EL (cell line): ENCODE measurements around the gene SELENOO.

Experiments
- DNase-seq: peaks from one replicate; pipeline ENCODE4 v3.0.0-alpha.2; 2016

SELENOO gene

DNA sequence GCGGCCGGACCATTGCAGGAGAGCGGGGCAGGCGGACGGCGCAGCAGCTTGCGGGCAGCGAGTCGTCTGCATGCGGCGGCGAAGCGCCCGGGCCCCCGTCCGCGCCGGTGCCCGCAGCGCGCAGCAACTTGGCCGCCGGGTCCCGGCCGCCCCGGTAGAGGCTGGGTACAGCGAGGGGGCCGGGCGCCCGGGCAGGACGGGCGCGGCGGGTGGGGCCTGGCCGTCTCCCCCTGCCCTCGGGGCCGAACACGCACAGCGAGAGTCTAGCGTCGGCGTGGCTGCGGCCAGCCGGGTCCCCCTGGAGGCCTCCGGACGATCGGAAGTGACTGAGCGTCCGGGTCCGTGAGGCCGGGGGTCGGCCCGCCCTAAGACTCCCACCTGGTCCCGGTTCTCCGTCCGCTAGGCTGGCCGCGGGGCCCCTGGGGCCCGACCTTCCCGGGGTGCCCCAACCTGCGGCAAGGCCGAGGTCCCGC lies 15.9 kb upstream of the SELENOO start:
- no peak for DNase-seq

DNA sequence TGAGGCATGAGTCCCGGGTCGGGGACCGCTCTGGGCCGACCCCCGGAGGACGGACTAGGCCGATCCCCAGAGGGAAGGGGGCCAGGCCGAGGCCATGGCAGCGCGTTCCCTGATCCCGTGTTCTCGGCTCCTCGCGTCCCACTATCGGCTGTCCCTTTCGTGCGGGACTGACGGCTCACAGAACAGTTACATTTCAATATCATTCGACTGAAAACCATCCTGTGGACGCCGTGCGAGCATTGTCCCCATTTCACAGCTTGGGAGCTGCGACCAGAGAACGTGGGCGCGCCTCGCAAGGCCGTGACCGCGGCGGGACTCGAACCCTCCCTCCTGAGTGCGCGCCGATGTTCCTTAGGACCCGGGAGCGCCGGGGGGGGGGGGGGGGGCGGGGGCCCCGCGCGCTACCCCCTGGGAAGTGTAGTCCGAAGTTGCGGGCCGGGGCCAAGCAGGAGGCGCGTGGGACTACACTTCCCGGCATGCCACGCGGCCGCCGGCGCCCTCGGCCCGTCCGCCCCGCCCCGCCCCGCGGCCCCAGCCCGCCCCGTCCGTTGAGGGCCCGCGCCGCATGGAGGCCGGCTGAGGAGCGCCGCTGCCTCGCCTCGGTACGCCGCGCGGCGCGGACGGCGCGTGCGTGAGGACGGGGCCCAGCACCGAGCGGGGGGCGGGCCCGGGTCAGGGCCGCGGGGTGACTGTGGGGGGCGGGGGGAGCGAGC lies 15.3 kb upstream of the SELENOO start, which contains the start of gene TRABD:
Gene TRABD, plus strand, starts transcription at position 539 of the 713 bp plus-strand sequence. CDS start 7,148 bp downstream, outside the sequence.
- peak; percentile 90 for DNase-seq

DNA sequence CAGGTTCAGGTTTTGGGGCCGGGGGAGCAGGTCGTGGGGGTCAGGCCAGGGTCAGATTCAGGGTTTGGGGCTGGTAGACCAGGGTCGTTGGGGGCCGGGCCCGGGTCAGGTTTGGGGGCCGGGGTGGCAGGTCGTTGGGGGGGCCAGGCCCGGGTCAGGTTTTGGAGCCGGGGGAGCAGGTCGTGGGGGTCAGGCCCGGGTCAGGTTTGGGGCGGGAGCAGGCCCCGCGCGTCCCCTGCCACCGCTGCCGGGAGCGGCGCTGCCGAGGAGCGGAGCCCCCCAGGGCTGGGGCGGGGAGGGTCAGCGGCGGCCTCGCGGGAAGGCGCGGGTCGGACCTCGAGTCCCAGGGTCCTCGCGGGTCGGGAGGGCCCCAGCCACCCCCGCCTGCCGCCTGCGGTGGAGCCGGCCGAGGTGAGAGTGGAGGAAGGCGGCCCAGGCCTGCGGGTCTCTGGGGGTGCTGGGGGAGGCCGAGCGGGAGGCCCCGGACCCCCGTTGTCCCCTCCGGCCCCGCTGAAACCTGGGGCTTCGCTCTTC lies 14.6 kb upstream of the SELENOO start:
- no peak for DNase-seq

DNA sequence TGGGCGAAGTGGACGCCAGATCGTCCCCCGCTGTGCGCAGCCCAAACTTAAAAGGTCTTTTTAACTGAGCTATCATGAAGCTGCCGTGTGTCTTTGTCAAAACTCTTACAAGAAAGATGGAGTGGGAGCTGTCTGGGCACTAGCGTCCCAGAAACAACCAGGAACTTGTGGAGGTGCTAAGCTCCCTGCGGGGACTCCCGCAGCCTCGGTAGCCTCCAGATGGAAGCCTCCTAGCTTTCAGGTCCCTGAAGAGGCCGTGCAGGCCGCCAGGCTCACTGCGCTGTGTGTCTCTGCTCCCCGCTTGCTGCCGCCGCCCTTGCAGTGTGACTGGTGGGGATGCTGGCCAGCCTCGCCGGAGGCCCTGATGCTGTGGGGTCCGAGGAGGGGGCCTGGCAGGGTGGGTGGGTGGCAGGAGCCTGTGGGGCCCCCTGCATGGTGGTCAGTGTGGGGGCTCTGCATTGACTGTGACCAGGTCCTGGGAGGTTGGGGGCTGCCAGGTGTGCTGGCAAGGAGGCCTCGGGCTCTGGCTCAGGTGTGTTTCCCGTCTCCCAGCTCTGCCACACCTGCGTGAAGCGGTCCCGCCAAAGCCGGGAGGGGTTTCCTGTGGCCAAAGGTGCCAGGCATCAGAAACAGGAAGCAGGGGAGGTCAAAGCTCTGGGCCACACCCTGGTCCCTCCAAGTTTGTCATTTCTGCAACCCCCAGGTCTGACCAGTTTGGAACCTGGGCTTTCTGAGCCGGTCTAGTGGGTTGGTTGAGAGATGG lies 13.9 kb upstream of the SELENOO start:
- no peak for DNase-seq

DNA sequence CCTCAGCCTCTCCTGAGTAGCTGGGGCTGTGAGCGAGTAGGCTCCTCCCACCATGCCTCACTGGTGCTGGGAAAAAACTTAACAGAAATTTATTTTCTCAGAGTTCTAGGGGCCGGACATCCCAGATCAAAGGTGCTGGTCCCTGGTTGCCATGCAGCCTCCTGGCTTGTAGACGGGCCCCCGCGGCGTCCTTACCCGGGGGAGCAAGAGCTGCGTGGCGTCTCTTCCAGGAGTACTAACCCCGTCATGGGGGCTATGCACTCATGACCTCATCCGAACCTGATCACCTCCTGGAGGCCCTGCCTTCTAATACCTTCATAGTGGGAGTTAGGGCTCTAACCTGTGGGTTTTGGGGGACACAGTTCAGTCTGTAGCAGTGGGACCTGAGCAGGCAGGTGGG lies 12.5 kb upstream of the SELENOO start:
- no peak for DNase-seq

DNA sequence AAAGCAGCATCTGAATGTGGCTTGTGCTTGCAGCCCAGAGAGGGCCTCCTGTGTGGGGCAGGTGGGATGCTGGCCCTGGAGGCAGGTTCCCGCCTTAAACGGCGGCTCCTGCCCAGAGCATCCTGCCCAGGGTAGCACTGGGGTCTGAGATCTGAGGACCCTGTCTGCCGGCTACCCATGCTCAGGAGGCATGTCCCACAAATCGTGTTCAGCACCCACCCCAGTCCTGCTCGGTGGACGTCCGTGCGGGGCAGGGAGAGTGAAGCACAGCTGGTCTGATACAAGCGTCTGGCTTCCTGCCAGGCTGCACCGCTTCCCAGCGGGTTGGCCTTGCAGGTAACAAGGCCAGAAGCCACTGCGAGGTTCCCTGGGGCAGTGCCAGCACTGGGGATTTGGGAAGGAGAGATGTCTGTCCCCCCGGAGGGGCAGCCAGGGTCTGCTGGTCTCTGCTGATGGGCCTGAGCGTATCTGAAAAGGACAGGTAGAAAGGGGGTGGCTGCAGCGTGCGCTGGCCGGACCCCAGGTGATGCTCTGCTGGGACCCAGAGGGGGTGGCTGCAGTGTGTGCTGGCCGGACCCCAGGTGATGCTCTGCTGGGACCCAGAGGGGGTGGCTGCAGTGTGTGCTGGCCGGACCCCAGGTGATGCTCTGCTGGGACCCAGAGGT lies 11.5 kb upstream of the SELENOO start:
- no peak for DNase-seq

DNA sequence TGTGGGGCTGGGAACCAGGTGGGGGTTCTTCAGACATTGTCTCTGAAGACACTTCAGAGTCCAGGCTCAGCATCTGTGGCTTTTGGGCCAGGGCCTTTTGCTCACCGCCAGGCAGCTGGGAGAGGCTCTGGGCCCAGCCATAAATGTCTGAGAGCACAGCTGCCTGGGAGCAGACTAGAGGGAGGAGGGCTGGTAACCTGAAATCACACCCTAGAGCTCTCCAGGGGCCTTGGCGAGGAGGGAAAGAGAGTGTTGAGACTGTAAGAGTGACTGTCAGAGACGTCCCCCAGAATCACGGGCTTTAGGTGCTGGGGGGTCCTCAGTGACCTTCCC lies 11.0 kb upstream of the SELENOO start:
- no peak for DNase-seq

DNA sequence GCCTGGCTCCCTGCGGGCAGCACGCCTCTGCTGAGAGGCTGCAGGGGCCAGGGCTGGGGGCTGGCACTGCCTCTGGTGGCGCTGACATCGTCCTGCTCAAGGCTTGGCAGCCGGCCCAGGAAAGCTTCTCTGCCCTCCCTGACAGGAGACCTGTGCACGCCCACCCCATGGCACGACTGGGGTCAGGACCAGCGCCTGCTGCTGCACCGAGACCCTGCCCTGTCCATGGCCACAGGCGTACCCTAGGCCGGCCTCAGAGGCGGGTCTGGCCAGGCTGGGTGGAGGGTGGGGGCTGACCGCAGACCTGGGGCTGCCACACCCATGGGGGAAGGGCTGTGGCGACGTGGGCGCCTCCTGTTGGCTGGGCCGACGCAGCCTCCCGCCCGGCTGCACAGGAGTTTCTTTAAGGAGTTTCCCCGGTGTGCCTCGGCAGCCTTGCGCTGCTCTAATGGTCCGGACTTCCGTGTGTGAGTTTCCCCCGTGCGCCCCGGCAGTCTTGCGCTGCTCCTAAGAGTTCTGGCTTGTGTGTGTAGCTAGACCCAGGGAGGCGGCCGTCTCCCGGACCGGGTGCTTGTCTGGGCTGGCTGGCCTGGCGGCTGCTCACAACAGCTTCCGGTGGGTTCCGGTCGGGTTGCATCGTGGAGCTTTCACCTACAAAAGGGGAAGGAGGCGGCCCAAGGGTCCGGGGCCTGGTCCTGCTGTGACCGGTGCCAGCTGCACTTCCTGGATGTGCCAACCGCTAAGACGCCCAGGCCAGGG lies 10.4 kb upstream of the SELENOO start:
- DNase-seq = peak; percentile 61

DNA sequence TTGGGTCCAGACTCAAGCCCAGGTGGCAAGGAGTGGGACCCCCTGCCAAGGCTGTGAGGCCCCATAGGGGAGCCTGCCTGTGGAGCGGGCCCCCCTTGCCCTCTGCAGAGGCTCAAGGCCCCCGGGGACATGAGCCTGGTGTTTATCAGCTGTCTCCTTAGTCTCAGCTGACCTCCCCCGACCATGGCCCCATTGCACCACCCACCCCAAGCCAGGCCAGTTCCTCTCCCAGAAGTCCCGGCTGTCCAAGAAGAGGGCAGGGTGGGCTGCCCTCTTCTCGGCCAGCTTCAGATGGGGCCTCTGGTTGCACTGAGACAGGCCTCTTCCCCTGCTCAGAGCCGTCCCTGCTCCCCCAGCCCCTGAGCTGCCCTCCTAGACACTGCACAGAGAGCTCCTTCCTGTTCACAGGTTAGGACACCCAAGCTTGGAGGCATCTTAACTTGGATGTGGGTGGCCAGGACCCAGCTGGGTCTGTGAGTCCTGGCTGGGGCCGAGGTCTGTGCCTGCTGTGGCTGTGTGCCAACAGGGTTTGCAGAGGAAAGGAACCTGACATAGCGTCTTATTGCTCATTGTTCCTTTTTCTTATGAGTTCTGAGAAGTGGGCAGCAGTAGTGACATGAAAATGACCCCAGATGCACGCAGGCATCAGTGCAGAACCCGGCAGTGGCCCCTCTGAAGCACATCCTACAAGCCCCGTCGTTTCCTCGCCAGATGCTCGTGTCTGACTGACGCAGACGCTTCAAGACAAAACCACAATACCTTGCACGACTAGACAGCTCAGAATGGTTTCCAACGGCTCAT lies 9.7 kb upstream of the SELENOO start:
- no peak for DNase-seq

DNA sequence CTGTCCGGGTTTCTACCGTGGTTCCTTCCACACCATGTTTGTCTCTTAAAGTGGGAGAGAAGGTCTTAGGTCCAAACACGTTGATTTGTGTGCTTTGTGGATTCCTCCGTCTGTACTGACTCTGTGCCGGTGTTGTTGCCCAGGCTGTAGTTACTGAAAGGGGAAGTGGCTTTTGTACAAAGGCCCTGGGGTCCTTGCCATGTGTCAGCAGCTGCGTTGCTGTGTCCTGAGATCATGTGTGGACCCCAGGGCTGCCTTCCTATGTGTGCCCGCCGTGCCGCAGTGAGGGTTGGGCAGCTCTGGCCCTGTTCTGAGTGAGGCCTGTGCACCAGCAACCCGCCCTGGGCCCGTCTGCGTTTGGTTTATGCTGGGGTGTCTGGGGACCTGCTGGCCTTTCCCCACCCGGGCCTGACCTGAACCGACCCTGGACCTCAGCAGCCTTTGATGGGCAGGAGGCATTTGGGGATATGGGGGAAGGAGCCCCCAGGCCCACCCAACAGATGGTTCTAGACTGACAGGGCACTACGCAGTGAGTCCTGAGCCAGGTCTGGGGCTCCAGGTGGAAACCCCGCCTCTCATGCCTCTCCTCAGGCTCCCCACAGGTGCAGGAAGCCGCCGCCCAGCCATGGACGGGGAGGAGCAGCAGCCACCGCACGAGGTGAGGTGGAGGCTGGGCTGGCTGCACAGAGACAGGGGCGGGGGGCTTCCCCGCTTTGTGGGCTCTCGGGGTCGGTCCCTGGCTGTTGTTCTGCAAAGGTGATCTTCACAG lies 8.2 kb upstream of the SELENOO start:
- no peak for DNase-seq

DNA sequence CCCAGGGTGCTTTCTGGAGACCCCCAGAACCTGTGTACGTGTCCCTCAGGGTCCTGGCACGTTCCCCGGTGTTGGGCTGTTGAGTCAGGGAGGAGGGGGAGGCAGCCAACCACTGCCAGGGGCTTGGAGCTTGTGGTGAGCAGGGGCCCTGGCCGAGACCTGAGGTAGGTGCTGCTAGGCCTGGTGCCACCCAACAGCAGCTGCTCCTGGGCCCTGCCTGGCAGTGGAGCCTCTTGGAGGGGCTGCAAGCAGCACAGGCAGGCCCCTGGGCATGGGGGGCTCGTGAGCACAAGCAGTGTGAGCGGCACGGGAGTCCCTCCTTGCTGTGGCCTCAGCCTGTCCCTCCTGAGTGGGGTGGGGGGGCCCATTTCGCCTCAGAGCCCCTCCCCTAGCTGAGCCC lies 7.2 kb upstream of the SELENOO start:
- DNase-seq = no peak

DNA sequence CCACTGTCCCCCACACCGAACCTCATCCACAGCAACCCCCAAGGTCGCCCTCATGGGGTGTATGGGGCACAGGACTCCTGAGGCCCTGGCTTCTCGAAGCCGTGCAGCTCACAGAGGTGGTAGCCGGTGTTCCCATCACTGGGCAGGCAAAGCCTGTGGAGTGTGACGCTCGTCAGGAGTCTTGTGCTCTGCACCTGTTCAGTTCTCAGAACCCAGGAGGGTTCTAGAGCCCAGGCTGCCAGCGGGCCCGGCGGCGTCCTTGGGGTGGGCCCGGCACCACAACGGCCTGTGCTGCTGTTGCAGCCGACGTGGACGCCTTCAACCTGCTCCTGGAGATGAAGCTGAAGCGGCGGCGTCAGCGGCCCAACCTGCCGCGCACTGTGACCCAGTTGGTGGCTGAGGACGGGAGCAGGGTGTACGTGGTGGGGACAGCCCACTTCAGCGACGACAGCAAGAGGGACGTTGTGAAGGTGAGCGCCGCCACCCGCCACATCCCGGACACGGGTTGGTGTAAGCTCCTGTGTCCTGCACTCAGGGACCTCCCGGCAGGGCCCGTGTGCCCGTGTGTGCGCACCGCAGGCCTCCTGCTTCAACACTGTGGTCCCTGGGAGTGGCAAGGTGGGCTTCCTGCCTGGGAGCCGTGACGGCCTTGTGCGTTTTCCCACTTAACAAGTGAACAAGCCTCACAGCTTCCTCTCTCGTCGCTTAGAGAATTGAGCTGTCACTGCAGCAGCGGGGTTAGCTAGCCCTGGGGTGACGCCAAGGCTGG lies 6.6 kb upstream of the SELENOO start:
- DNase-seq = no peak

DNA sequence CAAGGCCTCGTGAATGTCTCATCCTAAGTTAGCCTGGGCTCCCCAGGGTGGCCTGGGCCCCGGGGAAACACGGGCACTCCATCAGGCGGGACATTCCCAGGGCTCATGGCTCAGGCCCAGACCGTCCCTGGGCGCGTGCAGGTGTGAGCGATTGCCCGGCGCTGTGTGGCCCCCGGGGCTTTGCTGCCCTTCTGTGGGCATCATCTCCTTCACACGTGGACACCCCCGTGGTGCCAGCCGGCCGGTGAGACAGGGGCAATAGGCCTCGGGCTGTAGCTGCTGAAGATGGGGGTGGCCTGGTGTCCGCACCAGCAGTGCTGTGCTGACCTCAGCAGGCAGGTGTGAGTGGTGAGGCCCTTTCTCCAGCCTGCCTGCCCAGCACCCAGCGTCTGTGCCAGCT lies 4.6 kb upstream of the SELENOO start:
- DNase-seq = no peak

DNA sequence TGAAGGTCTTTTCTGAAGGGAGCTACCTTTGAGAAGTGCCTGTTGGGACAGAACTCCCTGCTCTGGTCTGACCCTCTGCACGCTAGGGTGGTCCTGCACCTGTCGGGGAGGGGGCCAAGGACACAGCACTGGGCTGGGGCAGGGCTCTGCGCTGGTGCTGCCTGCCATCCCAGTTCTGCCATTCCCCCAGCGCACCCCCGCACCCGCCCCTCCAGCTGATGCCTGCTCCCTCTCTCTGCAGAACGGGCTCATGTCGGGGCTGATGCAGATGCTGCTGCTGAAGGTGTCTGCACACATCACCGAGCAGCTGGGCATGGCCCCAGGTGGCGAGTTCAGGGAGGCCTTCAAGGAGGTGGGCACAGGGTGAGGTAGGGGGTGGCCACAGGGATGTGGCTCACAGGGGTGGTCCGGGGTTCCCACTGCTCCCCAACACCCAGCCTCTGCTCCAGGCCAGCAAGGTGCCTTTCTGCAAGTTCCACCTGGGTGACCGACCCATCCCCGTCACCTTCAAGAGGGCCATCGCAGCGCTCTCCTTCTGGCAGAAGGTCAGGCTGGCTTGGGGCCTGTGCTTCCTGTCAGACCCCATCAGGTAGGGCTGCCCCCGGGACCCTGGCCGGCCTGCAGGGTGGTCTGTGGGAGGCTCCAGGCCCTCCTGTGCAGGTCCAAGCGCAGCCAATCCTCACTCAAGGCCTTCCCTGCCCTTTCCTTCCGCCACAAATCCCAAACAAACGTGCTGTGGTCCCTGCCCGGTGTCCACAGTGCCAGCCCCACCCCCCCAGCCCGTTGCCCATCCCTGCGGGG lies 3.6 kb upstream of the SELENOO start:
- DNase-seq = no peak

DNA sequence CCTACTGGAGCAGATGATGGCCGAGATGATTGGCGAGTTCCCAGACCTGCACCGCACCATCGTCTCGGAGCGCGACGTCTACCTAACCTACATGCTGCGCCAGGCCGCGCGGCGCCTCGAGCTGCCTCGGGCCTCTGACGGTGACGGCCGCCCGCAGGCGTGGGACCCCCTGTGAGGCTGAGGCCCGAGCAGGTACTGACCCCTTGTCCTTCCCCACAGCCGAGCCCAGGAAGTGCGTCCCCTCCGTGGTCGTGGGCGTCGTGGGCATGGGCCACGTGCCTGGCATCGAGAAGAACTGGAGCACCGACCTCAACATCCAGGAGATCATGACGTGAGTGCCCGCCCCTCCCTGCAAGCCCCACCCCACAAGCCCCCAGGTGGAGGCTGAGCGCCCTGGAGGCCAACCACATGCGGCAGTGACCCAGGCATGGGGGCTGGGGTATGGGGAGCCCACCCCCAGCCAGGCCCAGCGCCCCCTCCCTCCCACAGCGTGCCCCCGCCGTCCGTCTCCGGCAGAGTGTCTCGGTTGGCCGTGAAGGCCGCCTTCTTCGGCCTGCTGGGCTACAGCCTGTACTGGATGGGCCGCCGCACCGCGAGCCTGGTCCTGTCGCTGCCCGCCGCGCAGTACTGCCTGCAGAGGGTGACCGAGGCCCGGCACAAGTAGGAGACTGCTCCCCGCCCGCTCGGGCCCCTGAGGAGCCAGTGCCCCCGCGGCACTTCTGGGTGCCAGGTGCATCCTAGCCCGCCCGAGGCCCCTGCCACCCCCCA lies 2.8 kb upstream of the SELENOO start:
- no peak for DNase-seq

DNA sequence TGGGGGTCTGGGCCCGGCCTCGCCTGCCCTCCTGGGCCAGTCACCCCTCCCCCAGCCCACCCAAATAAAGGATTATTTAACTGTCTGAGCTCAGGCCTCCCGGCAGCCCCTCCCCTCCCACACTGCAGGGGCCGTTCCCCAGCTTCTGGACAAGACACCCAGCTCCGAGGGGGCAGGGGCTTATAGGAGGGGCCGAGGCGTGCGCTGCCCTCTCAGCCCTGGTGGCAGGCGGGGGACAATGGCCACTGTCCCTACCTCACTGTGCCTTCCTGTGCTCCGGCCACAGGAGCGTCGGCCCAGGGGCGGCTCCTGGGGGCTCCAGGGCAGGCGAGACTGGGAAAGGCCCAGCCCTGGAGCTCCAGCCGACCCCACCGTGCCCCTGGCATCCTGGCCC lies 2.2 kb upstream of the SELENOO start:
- DNase-seq = no peak

DNA sequence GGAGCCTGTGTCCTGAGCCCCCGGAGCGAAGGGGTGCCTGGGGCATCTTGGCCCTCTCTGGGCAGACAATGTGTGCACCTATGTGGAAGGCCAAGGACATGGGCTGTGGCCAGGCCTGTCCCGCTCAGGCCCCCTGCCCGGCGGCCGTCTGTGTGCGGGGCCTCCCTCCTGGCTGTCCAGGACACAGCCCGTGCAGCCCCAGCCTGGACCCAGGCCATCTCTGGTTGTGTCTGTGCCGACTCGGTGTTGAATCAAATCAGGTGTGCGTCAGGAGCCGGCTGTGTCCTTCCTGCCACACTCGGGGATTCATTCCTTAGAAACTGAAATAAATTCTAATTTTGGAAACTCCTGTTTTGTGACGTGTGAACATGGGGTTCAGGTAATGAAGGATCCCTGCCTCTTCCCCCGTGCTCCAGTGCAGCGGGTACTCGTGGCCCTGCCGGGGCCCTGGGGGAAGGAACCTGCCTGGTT lies 1.5 kb upstream of the SELENOO start:
- DNase-seq = no peak

DNA sequence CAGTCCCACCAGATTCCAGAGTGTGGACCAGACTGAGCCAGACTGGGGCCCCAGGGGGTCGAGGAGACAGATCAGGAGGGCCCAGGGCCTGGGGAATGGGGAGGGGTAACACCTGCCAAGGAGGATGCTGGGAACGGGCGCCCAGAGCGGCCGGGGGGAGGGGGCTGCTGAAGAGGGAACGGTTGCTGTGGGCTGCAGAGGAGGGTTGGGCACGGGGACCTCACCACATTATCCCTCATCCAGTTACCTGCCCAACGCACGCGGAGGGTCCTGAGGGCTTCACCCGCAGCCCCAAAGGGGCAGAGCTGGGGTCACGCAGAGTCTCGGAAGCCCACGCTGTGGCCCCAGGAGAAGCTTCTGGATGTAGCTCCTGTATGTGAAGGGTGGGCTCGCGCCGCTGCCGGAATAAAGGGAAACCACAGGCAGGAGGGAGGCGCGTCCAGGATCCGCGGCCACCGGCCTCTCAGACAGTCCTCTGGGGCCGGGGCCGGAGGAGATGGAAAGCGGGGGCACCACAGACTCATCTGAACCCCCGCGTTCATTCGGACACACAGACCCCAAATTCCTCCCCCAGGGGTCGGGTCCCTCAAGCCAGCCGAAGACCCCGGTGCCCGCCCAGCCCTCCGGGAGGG lies 866 bp upstream of the SELENOO start:
- no peak for DNase-seq
